ENCODE measurements around the gene SH3TC1. TPM values are rescaled to one million over a fixed set of nuclear protein-coding genes. Genes with fewer than 3 reads are reported as not detected.

SH3TC1 gene
- total RNA-seq, 1 donor from 2014 or later, result 1.2 TPM

- no peak overlapping the region for H3K4me2 ChIP-seq (ENCODE audit: low read length)
- TF ChIP-seq EZH2 (IDR thresholded peaks at IDR 0.05; ENCODE audit: insufficient read depth, low read length), result no peak
- no peak for TF ChIP-seq CTCF (IDR thresholded peaks at IDR 0.05; ENCODE audit: insufficient read depth, low read depth, low read length)
- H3K36me3 Mint-ChIP-seq (ENCODE audit: low read depth, unreplicated experiment), result no peaks in the 10 kb centered on the region
- no peak overlapping the region for H3K27ac ChIP-seq (ENCODE audit: low read depth, low read length)
- H3K9ac ChIP-seq (ENCODE audit: low read length), result no peak overlapping the region
- H4K20me1 ChIP-seq (ENCODE audit: insufficient read depth, low read length), result no peaks in the 10 kb centered on the region
- H3K4me1 ChIP-seq (ENCODE audit: insufficient read depth, low read length), result peaks cover 15% of the 10 kb centered on the region
- no peaks in the 10 kb centered on the region for H3K36me3 ChIP-seq (ENCODE audit: insufficient read depth, low read length)
- FAIRE-seq (no peak), DNase-seq (ENCODE audit: low read depth) (no peak)
- no peak overlapping the region for H3K4me3 Mint-ChIP-seq (ENCODE audit: unreplicated experiment)
- H3K9me3 Mint-ChIP-seq (ENCODE audit: unreplicated experiment), result no peaks in the 10 kb centered on the region
- no peaks in the 10 kb centered on the region for H3K27me3 ChIP-seq (ENCODE audit: insufficient read depth, low read length)
- H3K4me3 ChIP-seq (ENCODE audit: insufficient read depth, low read depth, low read length), result no peak overlapping the region
- H2AFZ ChIP-seq (ENCODE audit: low read depth, low read length), result no peak overlapping the region
- no peak overlapping the region for H3K27ac Mint-ChIP-seq (ENCODE audit: unreplicated experiment)
- H3K9me3 ChIP-seq (ENCODE audit: insufficient read depth, low read depth, low read length), result no peaks in the 10 kb centered on the region
- peaks cover 47% of the 10 kb centered on the region for H3K27me3 Mint-ChIP-seq (ENCODE audit: low read depth, unreplicated experiment)
- H3K4me1 Mint-ChIP-seq (ENCODE audit: low read depth, unreplicated experiment), result peaks cover 2% of the 10 kb centered on the region
- H3K79me2 ChIP-seq (ENCODE audit: insufficient read depth, low read length), result no peaks in the 10 kb centered on the region
Observed at GRCh38 chr4:8204576-8205227, 5.6 kb downstream of the SH3TC1 start.

- no peak overlapping the region for H3K4me2 ChIP-seq (ENCODE audit: low read length)
- TF ChIP-seq CTCF (IDR thresholded peaks at IDR 0.05; ENCODE audit: insufficient read depth, low read depth, low read length), result no peak
- no peak for TF ChIP-seq EZH2 (IDR thresholded peaks at IDR 0.05; ENCODE audit: insufficient read depth, low read length)
- Mint-ChIP-seq H3K4me3 (ENCODE audit: unreplicated experiment) (no peak overlapping the region), H3K9me3 (ENCODE audit: unreplicated experiment) (no peaks in the 10 kb centered on the region), H3K27ac (ENCODE audit: unreplicated experiment) (no peak overlapping the region), H3K36me3 (ENCODE audit: low read depth, unreplicated experiment) (no peaks in the 10 kb centered on the region), H3K27me3 (ENCODE audit: low read depth, unreplicated experiment) (peaks cover 50% of the 10 kb centered on the region), H3K4me1 (ENCODE audit: low read depth, unreplicated experiment) (peaks cover 2% of the 10 kb centered on the region)
- H3K9ac ChIP-seq (ENCODE audit: low read length), result no peak overlapping the region
- H3K9me3 ChIP-seq (ENCODE audit: insufficient read depth, low read depth, low read length), result no peaks in the 10 kb centered on the region
- H3K4me3 ChIP-seq (ENCODE audit: insufficient read depth, low read depth, low read length), result no peak overlapping the region
- no peaks in the 10 kb centered on the region for H3K27me3 ChIP-seq (ENCODE audit: insufficient read depth, low read length)
- H2AFZ ChIP-seq (ENCODE audit: low read depth, low read length), result no peak overlapping the region
- H4K20me1 ChIP-seq (ENCODE audit: insufficient read depth, low read length), result no peaks in the 10 kb centered on the region
- no peaks in the 10 kb centered on the region for H3K36me3 ChIP-seq (ENCODE audit: insufficient read depth, low read length)
- no peak for DNase-seq (ENCODE audit: low read depth)
- H3K79me2 ChIP-seq (ENCODE audit: insufficient read depth, low read length), result no peaks in the 10 kb centered on the region
- no peak for FAIRE-seq
- no peak overlapping the region for H3K27ac ChIP-seq (ENCODE audit: low read depth, low read length)
- peaks cover 11% of the 10 kb centered on the region for H3K4me1 ChIP-seq (ENCODE audit: insufficient read depth, low read length)
Observed at GRCh38 chr4:8205241-8205707, 6.2 kb downstream of the SH3TC1 start.
